HG03378 (cell line): ENCODE measurements around the gene ATG7.

Experiments
- ATAC-seq: cut with Tn5 transposase; IDR thresholded peaks from one replicate; pipeline ENCODE4 v1.9.1; 2021; ENCODE audit warnings: mild to moderate bottlenecking, moderate library complexity; ENCODE audit not compliant: unreplicated experiment

The ATG7 gene

GRCh38 chr3:11602886-11603527, 330.8 kb downstream of the ATG7 start:
- ATAC-seq, result no peak

GRCh38 chr3:11603628-11604027, 331.4 kb downstream of the ATG7 start:
- ATAC-seq, result no peak

GRCh38 chr3:11604139-11604892, 332.1 kb downstream of the ATG7 start:
- no peak for ATAC-seq

- no peak for ATAC-seq
Measured at GRCh38 chr3:11605398-11605797, 333.2 kb downstream of the ATG7 start.

GRCh38 chr3:11606090-11606784, 334.0 kb downstream of the ATG7 start:
- no peak for ATAC-seq

- ATAC-seq, result no peak
Measured at GRCh38 chr3:11606865-11607440, 334.8 kb downstream of the ATG7 start.
